ENCODE measurements around the gene NTF4.
"Not testable (repeated sequence)": the region's sequence is repeated elsewhere in the genome, so short reads cannot be mapped to it uniquely, and the experiment has no call there.

DNA sequence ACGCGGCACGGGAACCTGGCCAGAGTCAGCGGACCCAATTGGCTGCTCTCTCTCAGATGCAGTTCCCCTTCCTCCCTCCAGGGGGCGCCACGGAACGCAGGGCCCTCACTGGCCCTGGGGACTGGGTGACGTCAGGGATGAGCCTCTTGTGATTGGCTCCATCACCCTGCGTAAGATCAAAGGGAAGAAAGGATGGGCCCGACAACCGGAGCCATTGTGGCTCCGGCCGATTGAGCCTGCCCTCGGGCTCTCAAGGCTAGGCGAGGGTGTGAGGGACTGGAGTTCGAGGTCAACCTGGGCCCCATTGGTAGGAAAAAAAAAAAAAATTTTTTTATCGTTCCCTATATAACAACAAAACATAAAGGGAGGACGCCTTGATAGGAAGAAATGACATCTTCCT lies 27.8 kb downstream of the NTF4 start, which contains the start of gene CGB1:
- TF ChIP-seq, protein P1, sequence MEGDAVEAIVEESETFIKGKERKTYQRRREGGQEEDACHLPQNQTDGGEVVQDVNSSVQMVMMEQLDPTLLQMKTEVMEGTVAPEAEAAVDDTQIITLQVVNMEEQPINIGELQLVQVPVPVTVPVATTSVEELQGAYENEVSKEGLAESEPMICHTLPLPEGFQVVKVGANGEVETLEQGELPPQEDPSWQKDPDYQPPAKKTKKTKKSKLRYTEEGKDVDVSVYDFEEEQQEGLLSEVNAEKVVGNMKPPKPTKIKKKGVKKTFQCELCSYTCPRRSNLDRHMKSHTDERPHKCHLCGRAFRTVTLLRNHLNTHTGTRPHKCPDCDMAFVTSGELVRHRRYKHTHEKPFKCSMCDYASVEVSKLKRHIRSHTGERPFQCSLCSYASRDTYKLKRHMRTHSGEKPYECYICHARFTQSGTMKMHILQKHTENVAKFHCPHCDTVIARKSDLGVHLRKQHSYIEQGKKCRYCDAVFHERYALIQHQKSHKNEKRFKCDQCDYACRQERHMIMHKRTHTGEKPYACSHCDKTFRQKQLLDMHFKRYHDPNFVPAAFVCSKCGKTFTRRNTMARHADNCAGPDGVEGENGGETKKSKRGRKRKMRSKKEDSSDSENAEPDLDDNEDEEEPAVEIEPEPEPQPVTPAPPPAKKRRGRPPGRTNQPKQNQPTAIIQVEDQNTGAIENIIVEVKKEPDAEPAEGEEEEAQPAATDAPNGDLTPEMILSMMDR (IDR thresholded peaks at IDR 0.05; ENCODE audit: low read length): peak; percentile 64
- TF ChIP-seq EZH2 (IDR thresholded peaks at IDR 0.05; ENCODE audit: borderline replicate concordance, low read length): not testable (repeated sequence)
